HG03354 (cell line): ENCODE measurements around the gene PRKAG2.

ENCODE experiments used
- ATAC-seq: cut with Tn5 transposase; IDR thresholded peaks from one replicate; pipeline ENCODE4 v1.9.1; 2021; ENCODE audit warnings: mild to moderate bottlenecking; ENCODE audit not compliant: unreplicated experiment, poor library complexity, severe bottlenecking

PRKAG2 gene

DNA sequence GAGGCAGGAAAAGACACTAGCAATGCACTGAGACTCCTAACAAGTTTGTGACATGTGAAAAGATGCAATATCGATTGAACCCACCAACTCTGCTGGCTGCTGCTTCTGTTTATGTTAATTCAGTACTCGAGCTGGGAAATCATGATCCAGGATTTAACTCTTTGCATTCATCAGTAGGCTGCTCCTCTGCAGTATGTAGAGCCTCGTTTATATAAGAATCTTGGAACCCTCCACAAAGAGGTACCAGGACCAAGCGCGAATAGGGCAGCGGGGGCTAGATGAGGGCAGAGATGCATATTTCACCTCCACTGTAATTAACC, 7.8 kb downstream of the PRKAG2 start:
- ATAC-seq = no peak

DNA sequence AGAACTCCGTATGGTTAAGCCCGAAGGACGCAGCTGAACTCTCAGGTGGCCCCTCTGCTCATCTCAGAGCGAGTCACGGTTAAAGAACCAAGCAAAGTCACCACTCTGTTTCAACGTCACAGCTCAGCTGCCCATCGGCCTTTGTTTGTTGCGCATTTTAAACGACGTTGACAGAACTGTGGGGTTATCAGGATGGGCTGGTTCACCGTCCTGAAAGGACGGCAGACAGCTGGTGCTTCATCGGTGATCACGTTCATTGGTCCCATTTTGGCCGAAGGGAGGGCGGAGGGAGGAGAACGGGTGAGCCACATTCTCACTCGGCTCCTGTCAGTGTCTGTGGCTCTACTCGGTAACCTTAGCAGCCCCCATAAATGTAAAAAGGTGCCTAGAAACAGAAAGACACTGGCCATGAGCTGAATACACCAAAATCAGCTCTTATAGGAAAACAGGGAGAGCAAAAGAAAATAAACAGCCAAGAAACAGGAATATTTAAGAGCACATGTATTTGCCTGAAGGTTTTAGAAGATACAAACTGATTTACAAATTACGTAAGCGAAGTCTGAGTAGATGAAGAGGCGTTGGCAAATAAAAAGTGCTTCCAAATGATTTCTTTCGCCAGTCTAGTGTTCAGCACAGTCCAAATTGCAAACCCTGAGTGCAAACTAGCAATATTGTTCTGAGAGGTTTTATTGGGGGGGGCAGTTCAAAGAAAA, 8.4 kb downstream of the PRKAG2 start:
- no peak for ATAC-seq

DNA sequence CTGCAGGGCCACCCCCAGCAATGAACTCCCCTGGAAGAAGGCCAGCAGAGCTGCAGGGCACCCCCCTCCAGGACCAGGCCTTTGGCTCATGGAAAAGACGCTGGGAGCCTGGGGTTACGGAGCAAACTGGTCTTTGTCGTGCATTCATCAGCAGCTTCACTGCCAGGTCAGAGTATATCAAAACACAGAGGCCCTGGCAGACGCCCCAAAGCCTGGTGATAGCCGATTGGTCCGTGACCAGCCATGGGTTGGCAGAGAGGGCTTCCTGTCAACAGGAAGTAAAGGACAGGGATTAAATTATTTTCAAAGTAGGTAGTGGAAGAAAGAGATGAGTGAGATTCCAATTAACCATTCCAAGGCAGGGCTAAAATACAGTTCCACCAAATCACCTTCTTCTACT, 9.0 kb downstream of the PRKAG2 start:
- no peak for ATAC-seq

DNA sequence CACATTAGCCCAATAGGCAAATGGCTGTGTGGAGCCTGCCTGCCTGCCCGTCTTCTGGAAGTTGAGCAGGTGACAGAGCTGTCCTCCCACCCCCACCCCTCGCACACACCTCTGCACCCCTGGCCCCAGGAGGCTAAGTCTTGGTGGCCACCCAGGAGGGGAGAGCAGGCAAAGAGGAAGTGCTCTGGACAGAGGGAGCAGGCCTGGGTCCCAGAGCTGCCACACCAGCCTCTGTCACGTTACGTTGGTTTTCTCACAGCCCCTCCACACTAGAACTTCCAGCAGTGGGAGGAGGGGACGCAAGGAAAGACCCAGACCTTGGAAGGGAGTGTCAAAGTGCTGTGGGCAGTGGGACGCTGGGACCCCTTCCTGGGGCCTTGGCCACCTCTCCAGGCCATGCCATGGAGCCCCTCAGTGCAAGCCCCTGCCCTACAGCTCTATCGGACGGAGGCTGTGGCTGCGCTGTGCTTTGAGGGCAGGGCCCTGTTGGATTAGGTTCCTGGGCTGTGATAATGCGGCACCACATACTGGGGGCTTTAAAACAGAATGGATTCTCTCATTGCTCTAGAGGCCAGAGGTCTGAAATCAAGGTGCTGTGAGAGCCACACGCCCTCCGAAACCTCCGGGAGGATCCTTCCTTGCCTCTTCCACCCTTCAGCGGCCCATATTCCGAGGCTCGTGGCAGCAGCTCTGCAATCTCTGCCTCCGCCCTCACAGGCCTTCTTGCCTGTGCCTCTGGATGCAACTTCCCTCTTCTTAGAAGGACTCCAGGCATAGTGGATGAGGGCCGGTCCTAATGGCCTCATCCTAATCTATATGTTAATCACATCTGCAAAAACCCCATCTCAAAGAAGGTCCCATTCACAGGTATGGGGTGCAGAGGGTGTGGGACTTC, 9.9 kb downstream of the PRKAG2 start:
- ATAC-seq = no peak

DNA sequence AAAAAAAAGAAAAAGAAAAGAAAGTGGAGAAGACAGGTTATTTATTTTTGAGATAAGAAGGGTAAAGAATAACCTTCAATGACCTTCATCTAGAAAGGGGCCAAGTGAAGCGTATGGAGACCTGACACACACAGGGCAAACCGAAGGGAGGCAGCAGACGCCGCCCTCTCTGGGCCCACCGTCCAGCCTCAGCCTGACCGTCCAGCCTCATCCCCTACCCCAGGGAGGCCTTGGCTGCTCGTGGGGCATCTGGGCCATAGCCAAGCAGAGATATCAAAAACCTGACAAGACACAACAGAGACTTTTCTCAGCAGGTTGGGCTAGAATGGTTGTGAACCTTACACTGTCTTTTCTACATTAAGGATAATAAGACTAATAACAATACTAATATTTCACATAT, 10.9 kb downstream of the PRKAG2 start:
- ATAC-seq = no peak

DNA sequence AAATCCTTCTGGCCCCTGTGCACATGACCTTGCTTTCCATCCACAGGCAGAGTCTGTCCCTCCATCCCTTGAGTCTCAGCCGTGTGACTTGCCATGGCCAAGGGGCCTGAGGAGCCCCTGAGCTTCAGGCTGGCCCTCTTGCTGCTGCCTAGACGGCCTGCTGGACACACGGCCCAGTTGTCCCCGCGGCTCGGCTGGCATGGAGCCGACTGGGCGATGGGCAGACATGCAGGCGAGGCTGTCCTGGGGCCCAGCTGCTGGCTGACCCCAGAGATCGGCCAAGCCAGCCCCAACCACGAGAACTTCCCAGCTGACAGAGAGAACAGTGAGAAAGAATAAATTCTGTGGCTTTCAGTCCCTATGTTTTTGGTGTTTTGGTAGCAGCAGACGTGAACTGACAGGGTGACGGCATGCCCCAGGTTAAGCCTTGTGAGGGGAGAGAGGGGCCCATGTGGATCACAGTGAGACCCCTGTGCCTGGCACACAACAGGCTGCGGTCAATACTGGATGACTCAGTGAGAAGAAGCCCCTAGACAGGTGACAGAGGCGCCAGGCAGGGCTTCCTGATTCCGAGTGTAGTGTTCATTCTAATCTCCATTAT, 11.7 kb downstream of the PRKAG2 start:
- no peak for ATAC-seq

DNA sequence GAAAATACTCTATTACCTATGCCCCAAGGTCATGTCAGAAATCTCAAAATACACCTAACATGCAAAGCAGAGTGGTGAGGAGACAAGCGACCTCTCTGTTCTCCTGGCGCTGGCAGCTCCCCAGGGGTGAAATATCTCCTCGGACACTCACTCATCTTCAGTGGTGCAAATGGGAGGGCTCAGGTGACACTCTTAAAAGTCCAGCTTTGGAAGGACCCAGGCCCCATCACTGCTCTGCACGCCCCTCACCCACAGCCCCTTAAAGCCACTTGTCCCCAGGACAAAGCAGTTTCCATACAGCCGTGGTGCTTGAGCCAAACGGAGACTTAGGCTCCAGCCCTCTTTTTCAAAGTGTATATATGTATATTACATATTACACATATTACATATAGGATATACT, 12.4 kb downstream of the PRKAG2 start:
- ATAC-seq = no peak

DNA sequence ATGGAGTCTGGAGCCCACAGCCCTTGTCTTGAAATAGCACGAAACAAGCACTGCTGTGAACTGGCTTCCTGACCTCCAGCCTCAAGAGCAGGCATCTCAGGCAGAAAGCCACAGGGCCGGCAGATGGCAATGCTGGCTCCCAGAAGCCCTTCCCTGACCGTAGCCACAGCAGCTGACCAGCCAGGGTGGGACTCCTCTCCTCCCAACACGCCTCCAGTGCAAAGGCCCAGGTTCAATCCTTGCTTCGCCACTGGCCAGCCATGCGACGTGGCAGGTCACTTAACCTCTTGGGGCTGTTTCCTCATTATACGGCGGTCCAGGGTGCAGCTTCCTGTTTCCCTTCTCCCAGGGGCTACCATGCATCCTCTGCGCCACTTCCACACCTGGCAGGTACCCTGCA, 12.8 kb downstream of the PRKAG2 start:
- no peak for ATAC-seq

DNA sequence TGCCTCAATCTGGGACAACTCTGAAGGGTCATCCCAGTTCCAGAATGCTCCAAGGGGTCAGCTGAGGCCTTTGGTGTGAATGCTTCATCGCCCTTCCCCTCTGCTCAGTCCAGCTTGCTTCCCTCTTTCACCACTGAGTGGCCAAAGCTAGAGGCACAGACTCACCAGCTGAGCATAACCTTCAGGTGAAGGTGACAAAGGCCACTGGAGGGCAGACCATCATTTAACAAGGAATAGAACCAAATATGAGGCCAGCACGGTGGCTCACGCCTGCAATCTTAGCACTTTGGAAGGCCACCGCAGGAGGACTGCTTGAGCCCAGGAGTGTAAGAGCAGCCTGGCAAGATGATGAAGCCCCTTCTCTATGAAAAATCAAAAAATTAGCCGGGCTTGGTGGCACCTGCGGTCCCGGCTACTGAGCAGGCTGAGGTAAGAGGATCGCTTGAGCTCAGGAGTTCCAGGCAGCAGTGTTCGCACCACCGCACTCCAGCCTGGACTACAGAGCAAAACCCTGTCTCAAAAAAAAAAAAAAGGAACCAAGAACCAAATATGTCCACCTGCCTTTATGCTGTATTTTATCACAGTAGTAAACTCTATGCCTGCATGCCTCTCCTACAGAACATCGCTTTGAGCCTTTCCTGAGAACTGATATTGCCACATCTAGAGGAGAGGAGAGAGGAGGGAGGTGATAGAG, 13.4 kb downstream of the PRKAG2 start:
- ATAC-seq = no peak

DNA sequence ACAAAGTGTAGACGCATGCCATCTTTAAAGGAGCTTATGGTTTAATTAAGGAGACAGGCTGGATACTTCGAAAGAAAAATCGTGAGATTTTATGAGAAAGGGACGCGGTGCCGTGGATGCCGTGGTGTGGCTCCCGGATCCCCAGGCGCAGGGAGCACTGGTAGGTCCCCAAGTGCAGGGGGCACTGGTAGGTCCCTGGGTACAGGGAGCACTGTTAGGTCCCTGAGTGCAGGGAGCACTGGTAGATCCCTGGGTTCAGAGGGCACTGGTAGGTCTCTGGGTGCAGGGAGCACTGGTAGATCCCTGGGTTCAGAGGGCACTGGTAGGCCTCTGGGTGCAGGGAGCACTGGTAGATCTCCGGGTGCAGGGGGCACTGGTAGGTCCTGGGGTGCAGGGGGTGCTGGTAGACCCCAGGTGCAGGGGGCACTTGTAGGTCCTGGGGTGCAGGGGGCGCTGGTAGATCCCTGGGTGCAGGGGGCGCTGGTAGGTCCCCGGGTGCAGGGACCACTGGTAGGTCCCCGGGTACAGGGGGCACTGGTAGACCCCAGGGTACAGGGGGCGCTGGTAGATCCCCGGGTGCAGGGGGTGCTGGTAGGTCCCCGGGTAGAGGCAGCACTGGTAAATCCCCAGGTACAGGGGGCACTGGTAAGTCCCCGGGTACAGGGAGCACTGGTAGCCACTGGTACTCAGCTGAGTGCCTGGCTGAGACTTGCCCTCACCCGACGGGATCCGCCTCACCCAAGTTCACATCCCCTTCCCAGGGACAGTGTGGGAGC, 14.1 kb downstream of the PRKAG2 start:
- no peak for ATAC-seq

DNA sequence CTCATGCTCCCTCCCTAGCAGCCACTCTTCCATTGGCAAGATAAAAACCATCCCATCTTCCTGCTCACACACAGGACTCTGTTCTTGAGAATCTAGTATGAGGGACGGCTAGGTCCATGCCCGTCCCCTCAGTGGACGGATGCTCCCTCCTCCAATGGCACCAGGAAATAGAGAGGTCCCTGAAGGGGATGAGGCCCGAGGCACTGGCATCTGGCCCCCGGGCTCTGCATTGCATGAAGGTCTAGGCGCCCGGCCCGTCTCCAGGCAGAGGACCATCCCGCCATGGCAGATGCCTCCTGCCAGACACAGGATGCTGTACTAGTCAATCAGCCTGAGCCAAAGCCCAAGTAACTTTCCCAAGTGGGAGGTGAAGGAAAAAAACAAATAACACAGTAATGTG, 15.0 kb downstream of the PRKAG2 start:
- ATAC-seq = no peak

DNA sequence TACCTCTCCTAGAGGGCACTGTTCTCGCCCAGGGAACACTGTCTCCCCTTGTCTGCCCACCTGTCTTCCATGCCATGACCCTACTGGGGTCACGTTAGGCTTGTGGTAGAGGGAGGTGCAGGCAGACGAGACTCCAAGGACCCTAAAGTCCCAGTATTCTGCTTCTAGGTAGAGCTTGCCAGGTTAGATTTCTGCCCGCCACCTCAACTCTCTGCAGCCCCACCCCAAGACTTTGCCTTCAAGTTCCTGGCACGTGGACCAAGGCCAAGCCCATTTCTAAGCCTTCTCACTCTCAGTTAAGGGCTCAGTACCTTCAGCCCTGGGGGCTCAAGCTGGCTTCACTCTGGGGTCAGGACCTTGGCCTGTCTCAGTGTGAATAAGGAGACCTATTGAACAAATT, 16.1 kb downstream of the PRKAG2 start:
- no peak for ATAC-seq

DNA sequence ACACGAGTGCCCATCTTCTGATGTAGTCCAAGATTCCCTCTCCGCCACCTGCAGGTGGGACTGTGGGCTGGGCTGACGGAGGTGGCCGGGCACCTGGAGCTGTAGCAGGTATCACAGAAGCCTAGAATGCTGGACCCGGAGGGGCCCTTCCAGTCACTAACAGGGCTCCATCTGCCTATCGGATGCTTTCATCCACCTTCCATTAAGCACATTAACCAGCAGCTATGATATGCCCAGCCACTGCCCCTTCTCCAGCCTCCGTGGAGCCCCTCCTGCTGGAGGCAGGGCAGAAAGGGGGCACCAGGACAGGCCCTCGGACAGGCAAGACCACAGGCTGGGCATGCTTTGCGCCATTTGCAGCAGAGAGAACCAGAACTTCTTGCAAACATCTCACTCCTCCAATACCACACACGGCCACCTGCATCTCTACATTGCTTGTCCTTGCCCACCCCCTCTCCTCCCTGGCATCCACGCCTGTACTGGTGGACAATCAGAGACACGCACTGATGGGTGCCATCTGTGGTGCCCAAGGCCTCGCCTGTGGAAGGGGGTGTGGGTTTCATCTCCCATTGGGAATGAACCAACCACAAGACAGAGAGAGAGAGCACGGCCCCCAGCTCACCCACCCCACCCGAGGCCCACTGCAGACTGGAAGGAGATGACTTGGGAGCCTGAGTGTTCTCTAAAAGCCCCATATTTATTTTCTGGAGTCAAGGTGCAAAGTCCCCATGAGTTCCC, 16.8 kb downstream of the PRKAG2 start:
- ATAC-seq = no peak

DNA sequence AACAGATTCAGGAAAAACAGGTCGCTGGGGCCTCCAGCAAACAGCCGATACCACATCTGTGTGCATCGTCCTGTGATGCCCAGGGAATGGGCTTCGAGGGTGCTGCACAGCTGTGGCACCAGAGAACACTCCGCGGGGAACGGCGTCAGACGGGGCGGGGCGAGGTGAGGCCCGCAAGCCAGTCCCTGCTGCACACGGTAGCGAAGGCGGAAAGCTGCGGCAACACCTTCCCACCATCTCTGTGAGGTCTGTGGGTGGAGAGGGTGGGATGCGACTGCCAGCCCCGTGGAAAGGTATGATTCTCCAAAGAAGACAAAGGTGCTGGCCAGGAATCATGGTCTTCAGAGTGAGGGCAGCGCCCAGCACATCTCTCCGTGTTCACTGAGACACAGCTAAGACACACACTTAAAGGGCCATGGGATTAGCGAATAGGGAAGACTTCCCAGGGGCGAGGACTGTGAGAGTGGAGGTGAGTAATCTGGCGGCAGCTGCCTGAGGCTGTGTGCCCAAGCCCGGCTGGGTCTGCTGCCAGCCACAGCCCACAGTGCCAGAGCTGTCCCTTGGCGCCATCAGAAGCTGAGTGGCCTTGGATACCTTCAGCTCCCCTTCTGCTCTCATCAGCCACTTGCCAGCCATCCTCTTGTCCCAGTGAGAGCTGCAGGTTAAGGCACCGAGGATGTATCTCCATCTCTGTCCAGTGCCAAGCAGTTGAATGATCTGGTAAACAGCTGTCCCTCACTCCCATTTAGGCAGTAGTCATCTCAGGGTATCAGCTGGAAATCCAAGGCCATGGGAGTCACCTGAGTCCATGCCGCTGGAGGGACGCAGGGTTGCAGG, 17.6 kb downstream of the PRKAG2 start:
- no peak for ATAC-seq

DNA sequence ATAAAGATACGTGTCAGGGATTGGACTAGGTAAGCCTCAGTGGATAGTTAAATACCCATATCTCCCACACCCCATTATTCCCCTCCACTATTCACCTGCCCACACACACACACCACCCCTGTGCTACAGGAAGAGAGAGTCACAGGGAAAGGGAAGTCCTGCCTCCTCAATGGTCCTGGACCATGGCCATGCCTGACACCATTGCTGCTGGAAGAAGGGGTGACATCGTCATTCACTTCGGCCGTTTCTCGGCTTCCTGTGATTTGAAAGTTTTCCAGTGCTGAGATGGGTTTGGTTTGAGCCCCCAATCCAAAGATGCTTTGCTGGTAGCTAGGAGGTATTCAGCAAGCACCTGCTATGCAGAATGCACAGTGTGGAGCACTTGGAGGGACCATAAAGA, 18.5 kb downstream of the PRKAG2 start:
- no peak for ATAC-seq

DNA sequence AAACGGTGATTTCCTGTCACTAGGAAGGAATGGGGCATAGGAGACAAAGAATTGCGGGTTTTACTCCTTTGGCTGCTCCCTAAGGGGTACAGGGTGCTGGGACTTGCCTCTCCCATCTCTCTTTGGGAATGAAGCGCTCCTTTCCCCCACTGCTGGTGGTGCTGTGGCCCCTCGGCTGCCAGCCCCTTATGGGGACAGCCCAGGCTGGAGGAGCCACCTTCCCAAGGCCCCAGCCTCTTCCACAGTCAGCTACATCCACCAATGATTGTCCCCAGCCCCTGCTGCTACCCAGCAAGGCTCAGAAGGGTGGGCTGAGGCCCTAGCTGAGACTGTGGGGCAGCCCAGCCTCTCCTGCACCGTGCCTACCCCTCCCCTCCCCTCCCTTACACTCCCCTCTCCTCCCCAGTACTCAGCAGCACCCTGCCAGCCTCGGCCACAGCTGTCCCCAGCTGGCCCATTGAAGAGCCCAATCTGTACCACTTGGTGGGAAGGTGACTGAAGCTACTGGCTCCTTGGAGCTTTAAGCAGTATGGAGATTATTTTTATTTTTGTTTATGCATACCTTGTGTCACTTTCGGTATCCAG, 19.0 kb downstream of the PRKAG2 start:
- no peak for ATAC-seq

DNA sequence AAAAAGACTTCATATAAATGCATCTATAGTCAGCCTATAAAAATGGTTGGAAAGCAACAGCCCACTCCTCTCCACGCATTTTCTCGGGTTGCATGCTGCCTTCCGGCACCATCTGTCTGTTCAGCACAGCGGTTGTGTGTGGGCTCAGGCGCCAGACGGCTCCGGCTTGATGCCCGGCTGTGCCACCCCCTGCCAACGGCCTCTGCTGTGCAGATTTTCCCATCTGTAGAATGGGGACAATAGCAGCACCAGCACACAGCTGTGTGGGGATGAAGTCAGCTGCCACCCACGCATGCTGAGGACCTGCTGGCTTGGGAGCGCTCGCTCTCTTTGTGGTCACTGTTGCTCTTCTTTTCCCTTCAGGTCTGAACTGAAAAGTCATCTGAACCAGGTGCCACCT, 19.5 kb downstream of the PRKAG2 start:
- ATAC-seq = no peak

DNA sequence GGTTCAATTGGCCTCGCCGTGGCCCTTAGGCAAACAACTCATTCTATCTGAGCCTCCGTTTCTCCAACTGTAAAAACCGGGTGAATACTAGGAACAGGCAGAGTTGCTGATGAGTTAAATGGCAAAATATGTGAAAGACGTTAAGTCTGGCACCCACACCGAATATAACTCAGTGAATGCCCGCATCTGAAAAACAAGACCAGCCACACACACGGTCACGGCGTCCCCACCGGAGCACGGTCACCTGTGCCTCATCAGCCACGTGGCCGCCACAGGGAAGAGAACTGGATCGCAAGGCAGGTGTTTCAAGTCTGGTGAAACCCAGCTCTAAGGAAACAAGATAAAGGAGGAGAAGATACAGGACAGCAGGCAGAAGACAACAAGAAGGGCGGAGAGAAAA, 20.4 kb downstream of the PRKAG2 start:
- no peak for ATAC-seq
